K562 (cell line): ENCODE results near the gene RBMS1. TPM values are rescaled to one million over a fixed set of nuclear protein-coding genes. Genes with fewer than 3 reads are reported as not detected.

ENCODE experiments used
- ATAC-seq: fragments of 200-7000 bp; cut with Tn5 transposase; 3 replicates; pipeline ENCODE4 v1.9.1; 2020; ENCODE audit warnings: moderate library complexity
- BruUV-seq: library from RNA; stranded (reverse); fragments of 400-500 nt; replicated peaks from 2 replicates; lab custom pipeline; 2021; lab: Mats Ljungman, UMichigan
- CTCF ChIA-PET: fragments of 300-600 bp; formaldehyde crosslinking; extraction: SDS; loops from one replicate; lab custom pipeline; 2021; ENCODE audit warnings: low intra/inter-chr PET ratio; lab: Yijun Ruan, JAX
- POLR2A ChIA-PET: fragments of 300-600, 350-650 bp; sonication (Branson Sonifier 250); formaldehyde crosslinking; extraction: SDS; loops from one replicate; lab custom pipeline; 2021; ENCODE audit warnings: antibody characterized with exemption, inconsistent platforms; lab: Yijun Ruan, JAX
- DNase-seq, 4 experiments: peaks; one replicate each; pipeline versions ENCODE4 v3.0.0 to v3.0.0-alpha.2; 2011 to 2018; ENCODE audit warnings: low spot score in 3 of 4, mixed read lengths in 3 of 4; ENCODE audit errors: extremely low read depth in 1 of 4
- FAIRE-seq: peaks from 2 replicates; lab custom pipeline; 2011; peaks lifted over from hg19 to GRCh38; lab: Jason Lieb, UNC
- H2AFZ ChIP-seq: 2 replicates; pipeline ENCODE4 v1.6.0; 2011; ENCODE audit warnings: low read depth, low read length, control low read depth, inconsistent platforms
- H3K27ac ChIP-seq: fragments of 200-600 bp; 3 replicates; pipeline ENCODE4 v1.8.0; 2011; ENCODE audit warnings: low read depth, mild to moderate bottlenecking, control low read depth, inconsistent platforms, low read length, moderate library complexity, mixed read lengths; ENCODE audit errors: extremely low read depth
- H3K27me3 ChIP-seq, 2 experiments: fragments of 300-600 bp in 1 of 2; 2 replicates in 1 of 2; 3 replicates in 1 of 2; pipeline versions ENCODE4 v1.6.0 to v1.8.0; 2011; ENCODE audit warnings: inconsistent platforms in 2 of 2, low read length in 2 of 2, mild to moderate bottlenecking in 1 of 2, mixed read lengths in 1 of 2, moderate library complexity in 1 of 2; ENCODE audit not compliant: control insufficient read depth in 2 of 2, insufficient read depth in 2 of 2
- H3K36me3 ChIP-seq: fragments of 300-600 bp; 3 replicates; pipeline ENCODE4 v1.8.0; 2011; ENCODE audit warnings: mild to moderate bottlenecking, low read length, inconsistent platforms; ENCODE audit not compliant: control insufficient read depth, insufficient read depth
- H3K4me1 ChIP-seq, 2 experiments: fragments of 200-600 bp in 1 of 2; replicated peaks in 1 of 2; 2 replicates in 1 of 2; 3 replicates in 1 of 2; pipeline versions ENCODE4 v1.5.1 to v1.8.0; 2011; ENCODE audit warnings: inconsistent platforms in 2 of 2, low read length in 2 of 2, mild to moderate bottlenecking in 1 of 2, mixed read lengths in 1 of 2, moderate library complexity in 1 of 2; ENCODE audit not compliant: control insufficient read depth in 2 of 2, insufficient read depth in 2 of 2
- H3K4me2 ChIP-seq: 2 replicates; pipeline ENCODE4 v1.6.1; 2011; ENCODE audit warnings: low read length, control low read depth, inconsistent platforms, mixed read lengths; ENCODE audit not compliant: insufficient read depth
- H3K4me3 ChIP-seq: fragments of 200-600 bp; sonication (generic), shearing (Covaris generic); 2 replicates; pipeline ENCODE4 v1.5.1; 2016; ENCODE audit warnings: control low read depth, inconsistent platforms
- H3K79me2 ChIP-seq: fragments of 200-600 bp; 3 replicates; pipeline ENCODE4 v1.8.0; 2011; ENCODE audit warnings: low read length, inconsistent platforms; ENCODE audit not compliant: control insufficient read depth, insufficient read depth
- H3K9ac ChIP-seq, 2 experiments: 2 replicates each; pipeline versions ENCODE4 v1.6.0 to v1.6.1; 2011; ENCODE audit warnings: low read depth in 2 of 2, low read length in 2 of 2, control low read depth in 1 of 2, inconsistent platforms in 1 of 2, mild to moderate bottlenecking in 1 of 2, mixed read lengths in 1 of 2; ENCODE audit not compliant: insufficient read depth in 1 of 2
- H3K9me1 ChIP-seq: one replicate; pipeline ENCODE4 v1.6.0; 2011; ENCODE audit warnings: inconsistent platforms, mild to moderate bottlenecking, low read length, moderate library complexity; ENCODE audit not compliant: control insufficient read depth, insufficient read depth
- H3K9me3 ChIP-seq: replicated peaks from 2 replicates; pipeline ENCODE4 v1.5.1; 2011; ENCODE audit warnings: low read depth, low read length, inconsistent platforms; ENCODE audit not compliant: control insufficient read depth, insufficient read depth
- H4K20me1 ChIP-seq: replicated peaks from 2 replicates; pipeline ENCODE4 v1.6.1; 2011; ENCODE audit warnings: low read length, inconsistent platforms, mixed read lengths; ENCODE audit not compliant: control insufficient read depth, insufficient read depth
- CHD1 ChIP-seq: fragments of 200-600 bp; sonication (generic); IDR thresholded peaks from one replicate; pipeline ENCODE4 v1.6.1; 2012; ENCODE audit warnings: mild to moderate bottlenecking, moderate library complexity, low read length, inconsistent platforms
- HDAC8 ChIP-seq: fragments of 450-650 bp; IDR thresholded peaks from 2 replicates; pipeline ENCODE4 v1.6.1; 2016; ENCODE audit warnings: mild to moderate bottlenecking, missing genetic modification characterization, moderate library complexity, missing compliant biosample characterization
- HIVEP1 ChIP-seq: fragments of 250-450 bp; sonication (Bioruptor Pico); IDR thresholded peaks from 2 replicates; pipeline ENCODE4 v1.4.0; 2020; ENCODE audit warnings: mild to moderate bottlenecking
- HMGN3 ChIP-seq: IDR thresholded peaks from 2 replicates; pipeline ENCODE4 v1.6.1; 2011; ENCODE audit warnings: borderline replicate concordance, low read depth, mild to moderate bottlenecking, mixed read lengths, low read length; ENCODE audit not compliant: insufficient read length; ENCODE audit errors: extremely low read depth
- KLF1 ChIP-seq: fragments of 450-650 bp; IDR thresholded peaks from 2 replicates; pipeline ENCODE4 v1.6.1; 2016; ENCODE audit warnings: missing genetic modification characterization, missing compliant biosample characterization
- LCOR ChIP-seq: sonication (generic); formaldehyde crosslinking; IDR thresholded peaks from 2 replicates; pipeline ENCODE4 v1.8.0; 2022; ENCODE audit warnings: mild to moderate bottlenecking, missing genetic modification reagents
- MTA2 ChIP-seq: fragments of 450-650 bp; IDR thresholded peaks from 2 replicates; pipeline ENCODE4 v1.6.1; 2016; ENCODE audit warnings: low read depth
- POLR2G ChIP-seq: fragments of 200-400 bp; formaldehyde crosslinking; IDR thresholded peaks from 2 replicates; pipeline ENCODE4 v1.6.1; 2017; ENCODE audit warnings: low read depth, mild to moderate bottlenecking, antibody characterized with exemption, low read length, moderate library complexity
- SUPT5H ChIP-seq: fragments of 450-650 bp; IDR thresholded peaks from 2 replicates; pipeline ENCODE4 v1.6.1; 2016
- TARDBP ChIP-seq: fragments of 450-650 bp; IDR thresholded peaks from 2 replicates; pipeline ENCODE4 v1.6.1; 2016
- TFAM ChIP-seq: fragments of 250-450 bp; sonication (Bioruptor Pico); conservative IDR thresholded peaks from 2 replicates; pipeline ENCODE4 v1.5.0; 2021; ENCODE audit warnings: mild to moderate bottlenecking, moderate library complexity
- TOE1 ChIP-seq, 2 experiments: fragments of 450-650 bp in 1 of 2; sonication (generic) in 1 of 2; formaldehyde crosslinking in 1 of 2; IDR thresholded peaks; 2 replicates each; pipeline versions ENCODE4 v1.7.1 to v1.8.0; 2016 to 2022; ENCODE audit warnings: borderline replicate concordance in 2 of 2, mild to moderate bottlenecking in 2 of 2, antibody characterized with exemption in 1 of 2, inconsistent platforms in 1 of 2, low read depth in 1 of 2, missing genetic modification reagents in 1 of 2, moderate library complexity in 1 of 2
- TRIM28 ChIP-seq: fragments of 450-650 bp; IDR thresholded peaks from 2 replicates; pipeline ENCODE4 v1.6.1; 2017
- ZNF311 ChIP-seq: fragments of 250-450 bp; sonication (Bioruptor Pico); IDR thresholded peaks from 2 replicates; pipeline ENCODE4 v1.4.0; 2020; ENCODE audit warnings: mild to moderate bottlenecking, moderate library complexity
- ZNF589 ChIP-seq: fragments of 200-800 bp; sonication (Bioruptor generic); IDR thresholded peaks from 2 replicates; pipeline ENCODE4 v1.6.1; 2016; ENCODE audit warnings: low read depth, missing genetic modification characterization, missing compliant biosample characterization
- ZNF766 ChIP-seq: fragments of 200-800 bp; sonication (Bioruptor generic); conservative IDR thresholded peaks from 2 replicates; pipeline ENCODE4 v1.6.1; 2016; ENCODE audit warnings: missing genetic modification characterization, missing compliant biosample characterization
- WGBS: fragments of 100-300 bp; shearing (Covaris generic); methylation state at CpG from one replicate; pipeline ENCODE4 v1.1.6; 2016; ENCODE audit warnings: low coverage, mixed read lengths; ENCODE audit not compliant: insufficient coverage; ENCODE audit errors: missing lambda C conversion rate; 5-methylcytosine and 5-hydroxymethylcytosine counted together
- in situ Hi-C: fragments of 300-500 bp; cut with MboI; formaldehyde crosslinking; loops from 4 replicates; pipeline ENCODE4 v1.15.0; 2018; ENCODE audit warnings: inconsistent platforms, mixed read lengths
- intact Hi-C: fragments of 100-400 bp; cut with micrococcal nuclease; formaldehyde crosslinking; loops from 2 replicates; pipeline ENCODE4 v1.14.2; 2022
- polyA plus RNA-seq, 8 experiments: library from polyadenylated mRNA; depleted of rRNA in 4 of 8; stranded (reverse) in 5 of 8; unstranded in 3 of 8; fragments of >200 nt; fragmentation: Nextera tagmentation in 2 of 8; fragmentation: Illumina TruSeq in 1 of 8; extraction: Ambion mirVana in 2 of 8; extraction: Trizol in 1 of 8; gene quantifications; 2 replicates each; pipeline versions ENCODE4 v1.2.1 to v1.2.3, GENCODE V29; 2011 to 2014; ENCODE audit warnings: inconsistent platforms in 1 of 8, missing spikeins in 1 of 8
- total RNA-seq, 7 experiments: library from RNA; depleted of rRNA in 6 of 7; stranded (reverse); fragments of >200 nt in 6 of 7; fragmentation: Illumina TruSeq in 2 of 7; extraction: Trizol in 2 of 7; gene quantifications; 2 replicates each; pipeline versions ENCODE4 v1.2.1 to v1.2.3, GENCODE V29; 2011 to 2021; ENCODE audit warnings: low replicate concordance in 1 of 7
- TF ChIP-seq, protein P1 (sequence below): fragments of 450-650 bp; IDR thresholded peaks from 2 replicates; pipeline ENCODE4 v1.6.1; 2016; ENCODE audit warnings: low read depth, mild to moderate bottlenecking, moderate library complexity
- TF ChIP-seq, protein P2 (sequence below), 2 experiments: fragments of 450-650 bp; conservative IDR thresholded peaks; 2 replicates each; pipeline ENCODE4 v1.6.1; 2017; ENCODE audit warnings: mild to moderate bottlenecking in 2 of 2, moderate library complexity in 2 of 2
- TF ChIP-seq, protein P3 (sequence below): fragments of 250-450 bp; sonication (Bioruptor Pico); IDR thresholded peaks from 2 replicates; pipeline ENCODE4 v1.5.0; 2021

RBMS1 gene
- total and polyA plus RNA-seq, 9 of the 15 experiments (the other 6 are each of a cell fraction or from before 2014, with no cell fraction given): 0.04 to 0.31 (median 0.09) TPM; not detected in 6

DNA sequence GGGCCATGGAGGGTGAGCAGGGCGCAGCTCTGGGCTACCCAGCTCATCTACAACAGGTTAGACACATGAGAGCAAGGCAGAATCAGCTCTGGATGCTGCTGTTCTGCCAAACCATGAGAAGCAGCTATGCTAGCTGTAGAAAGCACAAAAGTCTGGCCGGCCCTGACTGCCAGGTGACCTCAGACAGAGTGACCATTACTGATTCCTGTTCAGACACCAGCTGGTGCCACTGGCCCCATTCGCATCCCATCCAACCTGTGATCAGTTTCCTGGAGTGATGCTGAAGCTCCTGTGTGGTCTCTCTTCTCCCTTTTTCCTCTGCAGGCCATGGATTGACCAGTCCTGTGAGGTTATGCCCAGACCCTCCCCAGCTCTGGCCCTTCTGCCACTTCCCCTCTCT is 14.3 kb downstream of the RBMS1 start (continued):
- TF ChIP-seq TOE1 (IDR thresholded peaks at IDR 0.05; ENCODE audit: borderline replicate concordance): no peak
- TF ChIP-seq TOE1 (CRISPR knock-in tag; IDR thresholded peaks at IDR 0.05; ENCODE audit: borderline replicate concordance, low read depth): no peak
- no peak for TF ChIP-seq SUPT5H

DNA sequence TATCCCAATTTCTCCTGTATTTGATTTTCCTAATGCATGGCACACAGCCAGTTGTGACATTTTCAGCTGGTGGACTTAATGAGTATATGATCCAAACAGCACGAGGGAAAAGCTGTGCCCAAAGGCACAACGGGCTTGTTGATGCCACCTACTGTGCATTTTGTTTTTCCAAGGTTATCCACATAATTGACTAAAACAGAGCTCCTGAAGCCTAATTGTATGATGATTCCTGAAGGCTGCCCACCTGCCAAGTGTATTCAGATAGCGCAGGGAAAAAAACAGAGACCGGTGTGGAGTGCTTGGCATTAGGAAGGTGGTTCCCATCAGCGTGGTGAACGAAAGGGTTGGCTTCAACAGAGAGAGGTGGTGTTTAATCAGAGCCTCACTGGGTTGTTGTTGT is 14.9 kb downstream of the RBMS1 start:
- FAIRE-seq (no peak), ATAC-seq (no peak), DNase-seq (no peak)
- WGBS: 1% methylated on average over 6 of the region's 6 CpGs
- H2AFZ ChIP-seq: no peak overlapping the region
- H3K9me3 ChIP-seq: no peaks in the 10 kb centered on the region
- in situ Hi-C loops (no loop called here), intact Hi-C loops (no loop called here)
- H3K4me3 ChIP-seq: no peak overlapping the region
- no TSS peak for BruUV-seq
- no peaks in the 10 kb centered on the region; a peak in 1 of 5 replicates for H3K27me3 ChIP-seq
- POLR2A ChIA-PET: interaction anchor here (1.0 kb wide), 1 partner anchor 142 kb away, joined by 4 read pairs; no protein-coding TSS in a partner anchor
- H3K4me2 ChIP-seq: no peak overlapping the region
- no peaks in the 10 kb centered on the region for H4K20me1 ChIP-seq
- H3K9ac ChIP-seq: no peak overlapping the region
- H3K9me1 ChIP-seq: no peaks in the 10 kb centered on the region
- no peak overlapping the region for H3K27ac ChIP-seq
- no peaks in the 10 kb centered on the region for H3K4me1 ChIP-seq
- CTCF ChIA-PET: no interaction called here
- no peaks in the 10 kb centered on the region for H3K36me3 ChIP-seq
- H3K79me2 ChIP-seq: no peaks in the 10 kb centered on the region
- TF ChIP-seq TRIM28 (no peak), ZNF766 (no peak), POLR2G (no peak), CHD1 (no peak), HIVEP1 (CRISPR knock-in tag) (no peak), ZNF311 (CRISPR knock-in tag) (no peak), MTA2 (no peak), HMGN3 (no peak), TARDBP (no peak), TFAM (CRISPR knock-in tag) (no peak), LCOR (no peak), KLF1 (tag) (no peak), ZNF589 (CRISPR knock-in tag) (no peak), HDAC8 (tag) (no peak)
- TF ChIP-seq, protein P1, sequence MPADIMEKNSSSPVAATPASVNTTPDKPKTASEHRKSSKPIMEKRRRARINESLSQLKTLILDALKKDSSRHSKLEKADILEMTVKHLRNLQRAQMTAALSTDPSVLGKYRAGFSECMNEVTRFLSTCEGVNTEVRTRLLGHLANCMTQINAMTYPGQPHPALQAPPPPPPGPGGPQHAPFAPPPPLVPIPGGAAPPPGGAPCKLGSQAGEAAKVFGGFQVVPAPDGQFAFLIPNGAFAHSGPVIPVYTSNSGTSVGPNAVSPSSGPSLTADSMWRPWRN: no peak
- TF ChIP-seq, protein P2, sequence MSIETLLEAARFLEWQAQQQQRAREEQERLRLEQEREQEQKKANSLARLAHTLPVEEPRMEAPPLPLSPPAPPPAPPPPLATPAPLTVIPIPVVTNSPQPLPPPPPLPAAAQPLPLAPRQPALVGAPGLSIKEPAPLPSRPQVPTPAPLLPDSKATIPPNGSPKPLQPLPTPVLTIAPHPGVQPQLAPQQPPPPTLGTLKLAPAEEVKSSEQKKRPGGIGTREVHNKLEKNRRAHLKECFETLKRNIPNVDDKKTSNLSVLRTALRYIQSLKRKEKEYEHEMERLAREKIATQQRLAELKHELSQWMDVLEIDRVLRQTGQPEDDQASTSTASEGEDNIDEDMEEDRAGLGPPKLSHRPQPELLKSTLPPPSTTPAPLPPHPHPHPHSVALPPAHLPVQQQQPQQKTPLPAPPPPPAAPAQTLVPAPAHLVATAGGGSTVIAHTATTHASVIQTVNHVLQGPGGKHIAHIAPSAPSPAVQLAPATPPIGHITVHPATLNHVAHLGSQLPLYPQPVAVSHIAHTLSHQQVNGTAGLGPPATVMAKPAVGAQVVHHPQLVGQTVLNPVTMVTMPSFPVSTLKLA (conservative IDR thresholded peaks at IDR 0.05): no peak
- TF ChIP-seq, protein P3, sequence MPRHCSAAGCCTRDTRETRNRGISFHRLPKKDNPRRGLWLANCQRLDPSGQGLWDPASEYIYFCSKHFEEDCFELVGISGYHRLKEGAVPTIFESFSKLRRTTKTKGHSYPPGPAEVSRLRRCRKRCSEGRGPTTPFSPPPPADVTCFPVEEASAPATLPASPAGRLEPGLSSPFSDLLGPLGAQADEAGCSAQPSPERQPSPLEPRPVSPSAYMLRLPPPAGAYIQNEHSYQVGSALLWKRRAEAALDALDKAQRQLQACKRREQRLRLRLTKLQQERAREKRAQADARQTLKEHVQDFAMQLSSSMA: no peak
